SK-N-SH treated with all-trans-retinoic acid at 6 μM for 48 hours (cell line): ENCODE results near the gene FAM43B.

Experiments used
- ARNTL ChIP-seq: fragments of 450-650 bp; formaldehyde crosslinking; IDR thresholded peaks from 2 replicates; pipeline ENCODE4 v1.5.0; 2020; ENCODE audit warnings: low read depth, mild to moderate bottlenecking, moderate library complexity, borderline replicate concordance
- BACH2 ChIP-seq: fragments of 250-450 bp; sonication (Bioruptor Pico); IDR thresholded peaks from 2 replicates; pipeline ENCODE4 v1.9.0; 2021; ENCODE audit warnings: mild to moderate bottlenecking, borderline replicate concordance
- CREB5 ChIP-seq: fragments of 250-450 bp; sonication (Bioruptor Pico); IDR thresholded peaks from 2 replicates; pipeline ENCODE4 v1.5.1; 2020; ENCODE audit warnings: low read depth, mild to moderate bottlenecking, moderate library complexity
- CSRNP3 ChIP-seq: fragments of 250-450 bp; sonication (Bioruptor Pico); IDR thresholded peaks from 2 replicates; pipeline ENCODE4 v1.5.1; 2021; ENCODE audit warnings: mild to moderate bottlenecking, moderate library complexity
- ESRRG ChIP-seq: fragments of 250-450 bp; sonication (Bioruptor Pico); IDR thresholded peaks from 2 replicates; pipeline ENCODE4 v1.6.1; 2021; ENCODE audit warnings: mild to moderate bottlenecking
- ISL1 ChIP-seq: fragments of 250-450 bp; sonication (Bioruptor Pico); IDR thresholded peaks from 2 replicates; pipeline ENCODE4 v2.1.2; 2022; ENCODE audit warnings: mild to moderate bottlenecking, moderate library complexity
- PATZ1 ChIP-seq: fragments of 250-450 bp; sonication (Bioruptor Pico); IDR thresholded peaks from 2 replicates; pipeline ENCODE4 v1.8.0; 2020; ENCODE audit warnings: mild to moderate bottlenecking, moderate library complexity, borderline replicate concordance
- POU6F1 ChIP-seq: fragments of 250-450 bp; sonication (Bioruptor Pico); IDR thresholded peaks from 2 replicates; pipeline ENCODE4 v1.8.0; 2021; ENCODE audit warnings: low read depth, mild to moderate bottlenecking, moderate library complexity, borderline replicate concordance
- PPARA ChIP-seq: fragments of 250-450 bp; sonication (Bioruptor Pico); IDR thresholded peaks from 2 replicates; pipeline ENCODE4 v1.5.0; 2020; ENCODE audit warnings: mild to moderate bottlenecking, borderline replicate concordance
- RARB ChIP-seq: fragments of 250-450 bp; sonication (Bioruptor Pico); IDR thresholded peaks from 2 replicates; pipeline ENCODE4 v1.8.0; 2021; ENCODE audit warnings: mild to moderate bottlenecking, moderate library complexity
- SNAI2 ChIP-seq: fragments of 250-450 bp; sonication (Bioruptor Pico); IDR thresholded peaks from 2 replicates; pipeline ENCODE4 v1.5.0; 2020; ENCODE audit warnings: mild to moderate bottlenecking, moderate library complexity
- TOX ChIP-seq: fragments of 250-450 bp; sonication (Bioruptor Pico); IDR thresholded peaks from 2 replicates; pipeline ENCODE4 v1.8.0; 2021; ENCODE audit warnings: mild to moderate bottlenecking, moderate library complexity, borderline replicate concordance
- ZFP30 ChIP-seq: fragments of 450-650 bp; formaldehyde crosslinking; IDR thresholded peaks from 2 replicates; pipeline ENCODE4 v1.5.0; 2022; ENCODE audit warnings: mild to moderate bottlenecking, moderate library complexity
- ZNF565 ChIP-seq: fragments of 450-650 bp; formaldehyde crosslinking; conservative IDR thresholded peaks from 2 replicates; pipeline ENCODE4 v1.5.0; 2020; ENCODE audit warnings: low read depth, mild to moderate bottlenecking, moderate library complexity

GRCh38 chr1:20534659-20535417, 17.5 kb upstream of the FAM43B start:
- TF ChIP-seq PATZ1 (CRISPR knock-in tag) (no peak), CREB5 (CRISPR knock-in tag) (no peak), ARNTL (CRISPR knock-in tag) (no peak), SNAI2 (CRISPR knock-in tag) (no peak), CSRNP3 (CRISPR knock-in tag) (no peak), BACH2 (no peak), ZNF565 (CRISPR knock-in tag) (no peak), POU6F1 (CRISPR knock-in tag) (no peak), RARB (CRISPR knock-in tag) (no peak), PPARA (CRISPR knock-in tag) (no peak), ZFP30 (CRISPR knock-in tag) (no peak), ISL1 (CRISPR knock-in tag) (no peak), TOX (CRISPR knock-in tag) (no peak), ESRRG (CRISPR knock-in tag) (no peak)
